Measurements from ENCODE around the gene CDC20B. TPM values are rescaled to one million over a fixed set of nuclear protein-coding genes. Genes with fewer than 3 reads are reported as not detected.

CDC20B gene
- total RNA-seq, result not detected

GRCh38 chr5:55172937-55173686, at the start of gene CDC20B:
Gene CDC20B, minus strand, starts transcription at chr5:55173177. Its CDS starts 177 bp downstream, at chr5:55173000.
- DNase-seq, result peak; percentile 89

- no peak for DNase-seq
Observed at GRCh38 chr5:55222092-55222984, 49.4 kb upstream of the CDC20B start.

GRCh38 chr5:55220433-55221185, 47.6 kb upstream of the CDC20B start:
- DNase-seq, result no peak

GRCh38 chr5:55219770-55220169, 46.8 kb upstream of the CDC20B start:
- no peak for DNase-seq

GRCh38 chr5:55218967-55219366, 46.0 kb upstream of the CDC20B start:
- DNase-seq, result peak; percentile 63

- no peak for DNase-seq
Observed at GRCh38 chr5:55211184-55211874, 38.4 kb upstream of the CDC20B start.

- DNase-seq, result no peak
Observed at GRCh38 chr5:55205001-55205400, 32.0 kb upstream of the CDC20B start.

- no peak for DNase-seq
Observed at GRCh38 chr5:55191165-55191564, 18.2 kb upstream of the CDC20B start.

GRCh38 chr5:55188656-55189540, 15.9 kb upstream of the CDC20B start:
- DNase-seq, result no peak

- DNase-seq, result peak; percentile 26
Observed at GRCh38 chr5:55187370-55187769, 14.4 kb upstream of the CDC20B start.

- no peak for DNase-seq
Observed at GRCh38 chr5:55180016-55180415, 7.0 kb upstream of the CDC20B start.

GRCh38 chr5:55177078-55177477, 4.1 kb upstream of the CDC20B start:
- DNase-seq, result no peak

- peak; percentile 67 for DNase-seq
Observed at GRCh38 chr5:55176176-55176818, 3.3 kb upstream of the CDC20B start.

GRCh38 chr5:55175781-55176175, 2.8 kb upstream of the CDC20B start:
- peak; percentile 16 for DNase-seq

- DNase-seq, result no peak
Observed at GRCh38 chr5:55173687-55174230, 782 bp upstream of the CDC20B start.

- DNase-seq, result peak; percentile 95
Observed at GRCh38 chr5:55172051-55172899, 702 bp downstream of the CDC20B start.

- DNase-seq, result no peak
Observed at GRCh38 chr5:55171471-55171870, 1.5 kb downstream of the CDC20B start.

- DNase-seq, result no peak
Observed at GRCh38 chr5:55162666-55163065, 10.3 kb downstream of the CDC20B start.
